Heart right ventricle (tissue), 16 donors: ENCODE results near the gene RECQL5. TPM values are rescaled to one million over a fixed set of nuclear protein-coding genes. Genes with fewer than 3 reads are reported as not detected.

Experiments used
- ATAC-seq, 8 donors: fragments of 200-7000 bp; cut with Tn5 transposase; one replicate each; pipeline ENCODE4 v1.9.1; 2020; ENCODE audit warnings: mild to moderate bottlenecking in 8 of 8, moderate library complexity in 8 of 8, moderate number of reproducible peaks in 1 of 8
- DNase-seq, 2 donors: peaks; one replicate each; pipeline ENCODE4 v3.0.0-alpha.2; 2020
- H3K27ac ChIP-seq, 10 donors: fragments of 200-600 bp; sonication (generic) in 2 of 10; one replicate each; pipeline versions ENCODE4 v1.5.0 to v1.8.0; 2020 to 2022; ENCODE audit warnings: mild to moderate bottlenecking in 3 of 10
- H3K27me3 ChIP-seq, 7 donors: fragments of 200-600 bp; one replicate each; pipeline ENCODE4 v1.8.0; 2021 to 2022; ENCODE audit warnings: mild to moderate bottlenecking in 2 of 7
- H3K36me3 ChIP-seq, 9 donors: fragments of 200-600 bp; sonication (generic) in 1 of 9; one replicate each; pipeline versions ENCODE4 v1.5.0 to v1.8.0; 2020 to 2022; ENCODE audit warnings: mild to moderate bottlenecking in 2 of 9
- H3K4me1 ChIP-seq, 9 donors: fragments of 200-600 bp; sonication (generic) in 1 of 9; one replicate each; pipeline versions ENCODE4 v1.5.0 to v1.8.0; 2020 to 2022; ENCODE audit warnings: mild to moderate bottlenecking in 4 of 9
- H3K4me3 ChIP-seq, 10 donors: fragments of 200-600 bp; sonication (generic) in 2 of 10; one replicate each; pipeline versions ENCODE4 v1.5.0 to v1.8.0; 2020 to 2022; ENCODE audit warnings: mild to moderate bottlenecking in 7 of 10, moderate library complexity in 2 of 10
- H3K9me3 ChIP-seq, 11 donors: fragments of 200-600 bp in 10 of 11; sonication (generic) in 2 of 11; one replicate each; pipeline versions ENCODE4 v1.5.0 to v1.8.0; 2013 to 2022; ENCODE audit warnings: mild to moderate bottlenecking in 2 of 11, control low read depth in 1 of 11, moderate library complexity in 1 of 11
- WGBS, 2 donors: extraction: QIAGEN DNeasy Blood & Tissue Kit; methylation state at CpG; one replicate each; pipeline ENCODE4 v1.1.7; 2013; ENCODE audit warnings: inconsistent platforms in 1 of 2; 5-methylcytosine and 5-hydroxymethylcytosine counted together
- intact Hi-C, 10 donors: fragments of 100-400 bp; cut with DNase I; formaldehyde crosslinking; loops; one replicate each; pipeline versions ENCODE4 v1.11.1 to v1.14.2; 2022
- polyA plus RNA-seq, 2 donors: library from polyadenylated mRNA; stranded (reverse); fragments of 200-250 nt; gene quantifications; one replicate each; pipeline ENCODE4 v1.2.3, GENCODE V29; 2013
- total RNA-seq, 10 donors: library from RNA; stranded (reverse); fragmentation: NEBNext Ultra II Directional in 3 of 10; extraction: Animal tissue kit (Norgen Biotek cat#: 25700) in 3 of 10; gene quantifications; one replicate each; pipeline versions ENCODE4 v1.2.1 to v1.2.4, GENCODE V29; 2021 to 2023
- TF ChIP-seq, protein P1 (sequence below), 9 donors: fragments of 200-600 bp; sonication (generic) in 2 of 9; IDR thresholded peaks; one replicate each; pipeline versions ENCODE4 v1.5.0 to v1.8.0; 2021 to 2022; ENCODE audit warnings: antibody characterized with exemption in 9 of 9, mild to moderate bottlenecking in 5 of 9, moderate library complexity in 1 of 9
- donor health status: Arrhythmogenic right ventricular cardiomyopathy.
- donor health status: ischemic (EF 13 %, LVEDD 7.1; RV severe dilation, severe dysfunction).
- donor health status: healthy with polysubstance abuse.
- donor health status: DM: no; HTN: yes; CAD: no.
- donor health status: DM: no; HTN: no; CAD: no.
- donor health status: ischemic (EF 25% LVEDD 6.9; RV normal size, moderate dysfunction).
- donor health status: ischemic (EF 25% LVEDD 5.7; RV mildly dilated, moderate dysfunction).
- donor health status: healthy.
- donor health status: DM: yes; HTN: yes; CAD: no.
- donor health status: Ischemic cardiomyopathy.
- donor health status: ischemic (EF 35%, LVEDD 5.7; RV mildly dilated, moderate dysfunction).
- donor health status: nonischemic (EF 11% LVEDD 7.7; RV severe dilation, severe dysfunction).
- donor health status: DM: yes; HTN: yes; CAD: no.
- donor health status: PGD.
- donor health status: ischemic (EF 29% LVEDD 5.4; RV normal size, mild dysfunction).
- donor health status: nonischemic (EF 23%, LVEDD 6.1; RV moderate dilation, normal function).

Gene RECQL5
- total and polyA plus RNA-seq, 12 donors = 6.3 to 32.1 (median 10.7) TPM

DNA sequence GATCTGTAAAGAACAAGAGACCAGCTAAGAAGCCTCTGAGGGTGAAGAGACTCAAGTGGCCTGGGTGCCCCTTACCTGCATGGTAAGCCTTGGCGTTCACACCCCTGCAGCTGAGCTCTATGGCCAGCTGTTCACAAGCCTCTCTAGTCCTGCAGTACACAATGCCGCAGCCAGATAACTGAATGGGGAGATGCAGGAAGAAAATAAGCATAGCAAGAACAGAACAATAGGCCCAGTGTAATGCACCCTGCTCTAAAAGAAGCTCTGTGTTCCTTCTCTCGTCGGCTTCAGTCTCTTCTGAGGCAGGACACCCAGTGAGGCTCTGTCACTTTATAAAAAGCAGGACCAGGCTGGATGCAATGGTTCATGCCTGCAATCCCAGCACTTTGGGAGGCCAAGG is 5.4 kb downstream of the RECQL5 start:
- TF ChIP-seq, protein P1, sequence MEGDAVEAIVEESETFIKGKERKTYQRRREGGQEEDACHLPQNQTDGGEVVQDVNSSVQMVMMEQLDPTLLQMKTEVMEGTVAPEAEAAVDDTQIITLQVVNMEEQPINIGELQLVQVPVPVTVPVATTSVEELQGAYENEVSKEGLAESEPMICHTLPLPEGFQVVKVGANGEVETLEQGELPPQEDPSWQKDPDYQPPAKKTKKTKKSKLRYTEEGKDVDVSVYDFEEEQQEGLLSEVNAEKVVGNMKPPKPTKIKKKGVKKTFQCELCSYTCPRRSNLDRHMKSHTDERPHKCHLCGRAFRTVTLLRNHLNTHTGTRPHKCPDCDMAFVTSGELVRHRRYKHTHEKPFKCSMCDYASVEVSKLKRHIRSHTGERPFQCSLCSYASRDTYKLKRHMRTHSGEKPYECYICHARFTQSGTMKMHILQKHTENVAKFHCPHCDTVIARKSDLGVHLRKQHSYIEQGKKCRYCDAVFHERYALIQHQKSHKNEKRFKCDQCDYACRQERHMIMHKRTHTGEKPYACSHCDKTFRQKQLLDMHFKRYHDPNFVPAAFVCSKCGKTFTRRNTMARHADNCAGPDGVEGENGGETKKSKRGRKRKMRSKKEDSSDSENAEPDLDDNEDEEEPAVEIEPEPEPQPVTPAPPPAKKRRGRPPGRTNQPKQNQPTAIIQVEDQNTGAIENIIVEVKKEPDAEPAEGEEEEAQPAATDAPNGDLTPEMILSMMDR (IDR thresholded peaks at IDR 0.05) = no peak
- Histone ChIP-seq H3K4me1 (peaks cover 6 to 11% (median 9%) of the 10 kb centered on the region in 9 donors), H3K36me3 (peaks cover 0 to 82% (median 36%) of the 10 kb centered on the region in 9 donors), H3K27me3 (no peaks in the 10 kb centered on the region), H3K4me3 (no peak overlapping the region), H3K27ac (no peak overlapping the region), H3K9me3 (no peaks in the 10 kb centered on the region)
- 88 to 92% methylated on average over 4 of the region's 4 CpGs for WGBS, 2 donors
- ATAC-seq = no peak
- intact Hi-C loops = no loop called here
- no peak for DNase-seq

DNA sequence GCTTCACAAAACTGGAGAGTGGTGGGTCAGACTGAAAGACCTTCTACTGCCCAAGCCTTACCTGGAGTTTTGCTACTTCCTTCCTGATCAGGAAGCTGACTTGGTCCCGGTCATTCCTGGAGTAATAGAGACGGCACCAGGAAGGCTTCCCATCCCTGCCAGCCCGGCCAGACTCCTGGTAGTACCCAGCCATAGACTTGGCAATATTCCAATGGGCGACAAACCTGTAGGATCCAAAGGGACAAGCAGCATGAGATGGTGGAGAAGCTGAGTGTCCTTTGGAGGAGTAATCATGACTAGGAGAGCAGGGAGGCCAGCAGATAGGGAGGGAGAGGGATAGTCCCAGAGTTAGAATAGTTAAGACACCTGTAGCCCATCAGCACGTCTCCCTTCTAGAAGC is 8.7 kb downstream of the RECQL5 start:
- peaks cover 0 to 11% (median 0%) of the 10 kb centered on the region in 9 donors for H3K4me1 ChIP-seq
- H3K36me3 ChIP-seq = peaks cover 0 to 97% (median 41%) of the 10 kb centered on the region in 9 donors
- H3K27ac ChIP-seq = no peak overlapping the region
- DNase-seq = no peak
- TF ChIP-seq, protein P1 (IDR thresholded peaks at IDR 0.05) = no peak
- WGBS, 2 donors = 83 to 86% methylated on average over 5 of the region's 5 CpGs
- H3K27me3 ChIP-seq = no peaks in the 10 kb centered on the region
- no peaks in the 10 kb centered on the region for H3K9me3 ChIP-seq
- no peak for ATAC-seq
- no peak overlapping the region for H3K4me3 ChIP-seq
- intact Hi-C loops = no loop called here

DNA sequence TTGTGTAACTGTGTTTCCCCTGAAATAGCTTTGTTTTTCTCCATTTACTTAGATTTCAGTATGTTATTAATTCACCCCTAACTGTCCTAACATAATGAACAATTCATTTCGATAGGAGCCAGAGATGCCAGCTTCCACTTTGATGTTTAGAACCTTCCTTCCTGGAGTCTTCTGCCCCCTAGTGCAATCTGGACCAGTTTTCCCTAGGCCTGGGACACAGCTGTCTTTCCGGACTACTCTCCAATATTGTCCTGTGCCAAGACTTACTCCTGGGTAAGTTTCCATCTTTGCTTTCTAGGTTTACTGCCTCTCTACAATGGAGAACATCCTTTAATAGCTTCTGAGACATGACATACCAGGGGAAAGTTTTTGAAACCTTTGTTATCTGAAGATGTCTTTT is 12.8 kb downstream of the RECQL5 start:
- intact Hi-C loops = no loop called here
- no peak for DNase-seq
- peaks cover 0 to 15% (median 0%) of the 10 kb centered on the region in 9 donors for H3K4me1 ChIP-seq
- peak in 2 of 8 donors; percentile 47 to 55 for ATAC-seq
- no peaks in the 10 kb centered on the region for H3K27me3 ChIP-seq
- no peak overlapping the region for H3K4me3 ChIP-seq
- H3K9me3 ChIP-seq = no peaks in the 10 kb centered on the region
- TF ChIP-seq, protein P1 (IDR thresholded peaks at IDR 0.05) = peak in 3 of 9 donors; percentile 23 to 39 (median 25)
- H3K36me3 ChIP-seq = peaks cover 0 to 96% (median 29%) of the 10 kb centered on the region in 9 donors
- 36 to 40% methylated on average over 2 of the region's 2 CpGs for WGBS, 2 donors
- no peak overlapping the region for H3K27ac ChIP-seq

DNA sequence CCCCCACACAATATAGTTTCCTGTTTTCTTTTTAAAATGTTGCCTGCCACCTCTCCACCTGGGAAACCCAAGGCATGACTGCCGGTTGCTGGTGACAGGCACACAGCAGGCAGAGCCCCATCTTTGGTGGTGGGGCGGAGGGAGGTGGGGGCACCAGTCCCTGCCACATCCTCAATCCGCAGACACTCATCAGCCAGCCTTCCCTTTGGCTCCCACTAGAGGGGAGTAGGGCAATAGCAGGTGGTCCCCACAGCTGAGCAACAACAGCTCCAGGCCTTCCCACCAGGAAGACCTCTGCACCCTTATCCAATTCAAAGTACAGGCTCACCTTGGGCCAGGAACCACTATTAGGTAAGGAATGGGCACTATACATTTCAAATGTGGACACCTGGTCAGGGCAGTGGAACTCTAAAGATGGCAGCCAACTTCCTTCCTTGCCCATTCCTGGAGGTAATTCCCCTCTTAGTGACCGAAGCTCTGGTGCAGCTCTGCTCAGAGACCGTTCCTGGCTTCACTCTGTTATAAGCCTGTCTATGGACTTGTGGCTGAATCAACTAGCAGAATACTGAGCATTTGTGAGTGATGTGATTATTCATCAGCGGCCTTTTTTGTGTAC is 13.9 kb downstream of the RECQL5 start:
- WGBS, 2 donors = 60 to 63% methylated on average over 6 of the region's 6 CpGs
- H3K4me1 ChIP-seq = peaks cover 0 to 15% (median 0%) of the 10 kb centered on the region in 9 donors
- H3K27me3 ChIP-seq = no peaks in the 10 kb centered on the region
- peak in 6 of 8 donors; percentile 42 to 73 (median 64) for ATAC-seq
- H3K27ac ChIP-seq = no peak overlapping the region
- TF ChIP-seq, protein P1 (IDR thresholded peaks at IDR 0.05) = peak; percentile 39 to 74 (median 66)
- DNase-seq = no peak
- intact Hi-C loops = loop anchor here in 1 of 10 donors (1.0 kb wide), 1 partner anchor 20 kb away; the partner anchor contains the start of gene SMIM5
- peaks cover 0 to 96% (median 36%) of the 10 kb centered on the region in 9 donors for H3K36me3 ChIP-seq
- H3K9me3 ChIP-seq = no peaks in the 10 kb centered on the region
- no peak overlapping the region for H3K4me3 ChIP-seq
